ENCODE data around the gene FGF14.

DNA sequence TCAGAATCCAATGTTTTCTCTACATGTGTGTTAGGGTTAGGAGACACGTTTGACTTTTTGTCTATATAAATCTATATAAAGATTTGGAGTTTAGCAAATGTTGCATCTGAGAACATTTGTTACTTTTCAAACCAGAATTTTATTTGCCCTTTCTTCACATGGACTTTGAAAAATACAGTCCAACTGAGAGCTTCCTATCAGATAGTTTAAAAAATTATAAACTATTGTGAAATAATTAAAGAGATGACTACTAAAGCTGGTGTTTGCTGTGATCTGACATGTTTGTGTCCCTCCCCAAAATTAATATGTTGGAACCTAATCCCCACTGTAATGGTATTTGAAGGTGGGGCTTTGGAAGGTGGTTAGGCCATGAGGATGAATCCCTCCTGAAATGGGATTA, 652.3 kb downstream of the FGF14 start:
- TF ChIP-seq, protein P1, sequence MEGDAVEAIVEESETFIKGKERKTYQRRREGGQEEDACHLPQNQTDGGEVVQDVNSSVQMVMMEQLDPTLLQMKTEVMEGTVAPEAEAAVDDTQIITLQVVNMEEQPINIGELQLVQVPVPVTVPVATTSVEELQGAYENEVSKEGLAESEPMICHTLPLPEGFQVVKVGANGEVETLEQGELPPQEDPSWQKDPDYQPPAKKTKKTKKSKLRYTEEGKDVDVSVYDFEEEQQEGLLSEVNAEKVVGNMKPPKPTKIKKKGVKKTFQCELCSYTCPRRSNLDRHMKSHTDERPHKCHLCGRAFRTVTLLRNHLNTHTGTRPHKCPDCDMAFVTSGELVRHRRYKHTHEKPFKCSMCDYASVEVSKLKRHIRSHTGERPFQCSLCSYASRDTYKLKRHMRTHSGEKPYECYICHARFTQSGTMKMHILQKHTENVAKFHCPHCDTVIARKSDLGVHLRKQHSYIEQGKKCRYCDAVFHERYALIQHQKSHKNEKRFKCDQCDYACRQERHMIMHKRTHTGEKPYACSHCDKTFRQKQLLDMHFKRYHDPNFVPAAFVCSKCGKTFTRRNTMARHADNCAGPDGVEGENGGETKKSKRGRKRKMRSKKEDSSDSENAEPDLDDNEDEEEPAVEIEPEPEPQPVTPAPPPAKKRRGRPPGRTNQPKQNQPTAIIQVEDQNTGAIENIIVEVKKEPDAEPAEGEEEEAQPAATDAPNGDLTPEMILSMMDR (IDR thresholded peaks at IDR 0.05), result no peak
- TF ChIP-seq POLR2A (IDR thresholded peaks at IDR 0.05), result no peak

All from Peyer's patch (tissue), 4 donors.